IMR-90 (cell line): ENCODE results near the gene AKAP6. TPM values are rescaled to one million over a fixed set of nuclear protein-coding genes. Genes with fewer than 3 reads are reported as not detected.

Source experiments
- ATAC-seq: fragments of 200-7000 bp; cut with Tn5 transposase; 2 replicates; pipeline ENCODE4 v1.9.1; 2020; ENCODE audit warnings: low read depth, mild to moderate bottlenecking, moderate library complexity
- BruUV-seq: library from RNA; stranded (reverse); fragments of 400-500 nt; replicated peaks from 2 replicates; lab custom pipeline; 2021; lab: Mats Ljungman, UMichigan
- CTCF ChIA-PET: fragments of 300-600 bp; formaldehyde crosslinking; extraction: SDS; loops from one replicate; lab custom pipeline; 2021; ENCODE audit warnings: antibody characterized with exemption; lab: Yijun Ruan, JAX
- POLR2A ChIA-PET: fragments of 300-600 bp; sonication (Branson Sonifier 250); formaldehyde crosslinking; loops from one replicate; lab custom pipeline; 2022; ENCODE audit warnings: antibody characterized with exemption; ENCODE audit not compliant: unreplicated experiment; lab: Charles Lee
- DNase-seq: peaks from one replicate; pipeline ENCODE4 v3.0.0; 2013
- H2AFZ ChIP-seq: replicated peaks from 2 replicates; pipeline ENCODE3; 2013; ENCODE audit warnings: low read length, mild to moderate bottlenecking; ENCODE audit not compliant: poor library complexity
- H2AK5ac ChIP-seq: 2 replicates; pipeline ENCODE4 v1.6.1; 2013; ENCODE audit warnings: low read depth, low read length, inconsistent platforms
- H2AK9ac ChIP-seq: replicated peaks from 2 replicates; pipeline ENCODE3; 2013; ENCODE audit warnings: mild to moderate bottlenecking, low read depth, low read length, moderate library complexity; ENCODE audit not compliant: poor library complexity
- H2BK120ac ChIP-seq: 2 replicates; pipeline ENCODE4 v1.6.1; 2013; ENCODE audit warnings: low read depth, low read length, inconsistent platforms
- H2BK15ac ChIP-seq: 3 replicates; pipeline ENCODE4 v1.6.1; 2013; ENCODE audit warnings: low read depth, low read length, inconsistent platforms
- H2BK20ac ChIP-seq: 2 replicates; pipeline ENCODE4 v1.6.1; 2013; ENCODE audit warnings: low read depth, mild to moderate bottlenecking, inconsistent platforms, low read length, moderate library complexity
- H2BK5ac ChIP-seq: 2 replicates; pipeline ENCODE4 v1.6.1; 2013; ENCODE audit warnings: mild to moderate bottlenecking, low read depth, low read length, inconsistent platforms; ENCODE audit not compliant: poor library complexity, severe bottlenecking
- H3K14ac ChIP-seq: replicated peaks from 2 replicates; pipeline ENCODE4 v1.6.1; 2013; ENCODE audit warnings: low read depth, low read length, inconsistent platforms
- H3K18ac ChIP-seq: 2 replicates; pipeline ENCODE4 v1.6.1; 2013; ENCODE audit warnings: low read depth, low read length, control low read depth
- H3K23ac ChIP-seq: 2 replicates; pipeline ENCODE4 v1.6.1; 2013; ENCODE audit warnings: low read depth, low read length, inconsistent platforms
- H3K27ac ChIP-seq: 2 replicates; pipeline ENCODE4 v1.5.1; 2013; ENCODE audit warnings: mild to moderate bottlenecking, control low read depth, low read length; ENCODE audit not compliant: insufficient read depth
- H3K27me3 ChIP-seq: 2 replicates; pipeline ENCODE4 v1.6.1; 2013; ENCODE audit warnings: low read length; ENCODE audit not compliant: control insufficient read depth, insufficient read depth
- H3K36me3 ChIP-seq: 2 replicates; pipeline ENCODE4 v1.6.1; 2013; ENCODE audit warnings: low read length, mixed read lengths; ENCODE audit not compliant: control insufficient read depth, insufficient read depth
- H3K4ac ChIP-seq: 2 replicates; pipeline ENCODE4 v1.6.1; 2013; ENCODE audit warnings: low read depth, low read length, inconsistent platforms
- H3K4me1 ChIP-seq: 2 replicates; pipeline ENCODE4 v1.6.1; 2013; ENCODE audit warnings: low read length, mixed read lengths; ENCODE audit not compliant: control insufficient read depth, insufficient read depth
- H3K4me2 ChIP-seq: 2 replicates; pipeline ENCODE4 v1.6.1; 2013; ENCODE audit warnings: low read depth, mild to moderate bottlenecking, control low read depth, low read length, moderate library complexity
- H3K4me3 ChIP-seq: 2 replicates; pipeline ENCODE4 v1.5.1; 2013; ENCODE audit warnings: low read depth, mild to moderate bottlenecking, control low read depth, low read length, moderate library complexity; ENCODE audit not compliant: insufficient read depth
- H3K56ac ChIP-seq: 2 replicates; pipeline ENCODE4 v1.6.1; 2013; ENCODE audit warnings: low read length, inconsistent platforms; ENCODE audit not compliant: insufficient read depth; ENCODE audit errors: extremely low read depth
- H3K79me1 ChIP-seq, 2 experiments: 2 replicates each; pipeline ENCODE4 v1.6.1; 2013; ENCODE audit warnings: low read length in 2 of 2, inconsistent platforms in 1 of 2, low read depth in 1 of 2
- H3K9ac ChIP-seq: 2 replicates; pipeline ENCODE4 v1.6.1; 2013; ENCODE audit warnings: low read depth, low read length, control low read depth
- H3K9me1 ChIP-seq: 2 replicates; pipeline ENCODE4 v1.6.1; 2013; ENCODE audit warnings: low read length, inconsistent platforms; ENCODE audit not compliant: insufficient read depth
- H3K9me3 ChIP-seq: 2 replicates; pipeline ENCODE4 v1.6.1; 2013; ENCODE audit warnings: low read length; ENCODE audit not compliant: control insufficient read depth, insufficient read depth
- H4K20me1 ChIP-seq: 2 replicates; pipeline ENCODE4 v1.6.1; 2013; ENCODE audit warnings: low read length, inconsistent platforms; ENCODE audit not compliant: insufficient read depth
- H4K5ac ChIP-seq: 2 replicates; pipeline ENCODE4 v1.6.1; 2013; ENCODE audit warnings: mild to moderate bottlenecking, low read depth, low read length, control low read depth
- H4K8ac ChIP-seq, 2 experiments: 2 replicates each; pipeline ENCODE4 v1.6.1; 2013; ENCODE audit warnings: low read depth in 2 of 2, low read length in 2 of 2, control low read depth in 1 of 2, inconsistent platforms in 1 of 2
- H4K91ac ChIP-seq: 2 replicates; pipeline ENCODE4 v1.6.1; 2013; ENCODE audit warnings: low read depth, low read length, inconsistent platforms; ENCODE audit not compliant: insufficient read depth
- BHLHE40 ChIP-seq: fragments of 150-350 bp; IDR thresholded peaks from 2 replicates; pipeline ENCODE4 v1.6.1; 2016; ENCODE audit warnings: mild to moderate bottlenecking, low read depth, low read length
- CEBPB ChIP-seq: IDR thresholded peaks from 2 replicates; pipeline ENCODE4 v1.6.1; 2012; ENCODE audit warnings: low read depth, low read length, improper control_type of control experiment
- FOS ChIP-seq: fragments of 150-350 bp; IDR thresholded peaks from 2 replicates; pipeline ENCODE4 v1.6.1; 2016; ENCODE audit warnings: low read depth, low read length
- MAFK ChIP-seq: IDR thresholded peaks from 2 replicates; pipeline ENCODE4 v1.6.1; 2012; ENCODE audit warnings: low read depth, low read length, improper control_type of control experiment
- MAZ ChIP-seq: IDR thresholded peaks from 2 replicates; pipeline ENCODE4 v1.6.1; 2012; ENCODE audit warnings: low read depth, mild to moderate bottlenecking, low read length, improper control_type of control experiment, moderate library complexity, borderline replicate concordance
- MXI1 ChIP-seq: IDR thresholded peaks from 2 replicates; pipeline ENCODE4 v1.6.1; 2012; ENCODE audit warnings: low read depth, mild to moderate bottlenecking, low read length, moderate library complexity, borderline replicate concordance
- NFE2L2 ChIP-seq: fragments of 150-350 bp; IDR thresholded peaks from 2 replicates; pipeline ENCODE4 v1.6.1; 2016; ENCODE audit warnings: low read depth, mild to moderate bottlenecking, low read length
- POLR2A ChIP-seq: IDR thresholded peaks from 2 replicates; pipeline ENCODE4 v1.6.1; 2012; ENCODE audit warnings: mild to moderate bottlenecking, low read depth, low read length
- RAD21 ChIP-seq: IDR thresholded peaks from 2 replicates; pipeline ENCODE4 v1.6.1; 2012; ENCODE audit warnings: low read length, improper control_type of control experiment
- RCOR1 ChIP-seq: IDR thresholded peaks from 2 replicates; pipeline ENCODE4 v1.6.1; 2012; ENCODE audit warnings: mild to moderate bottlenecking, low read length, improper control_type of control experiment; ENCODE audit not compliant: insufficient replicate concordance
- RFX5 ChIP-seq: IDR thresholded peaks from 2 replicates; pipeline ENCODE4 v1.8.0; 2012; ENCODE audit warnings: low read depth, mild to moderate bottlenecking, low read length, moderate library complexity
- SMC3 ChIP-seq: fragments of 150-350 bp; IDR thresholded peaks from 2 replicates; pipeline ENCODE4 v1.6.1; 2016; ENCODE audit warnings: low read depth, mild to moderate bottlenecking, antibody characterized with exemption, low read length, moderate library complexity
- USF2 ChIP-seq: fragments of 150-350 bp; IDR thresholded peaks from 2 replicates; pipeline ENCODE4 v1.6.1; 2017; ENCODE audit warnings: mild to moderate bottlenecking, antibody characterized with exemption, low read length, low read depth
- WGBS, 2 experiments: methylation state at CpG; one replicate each; pipeline versions ENCODE4 v1.1.5 to v1.1.7; 2013; ENCODE audit warnings: missing lambda C conversion rate in 2 of 2; ENCODE audit not compliant: insufficient read length in 1 of 2; ENCODE audit errors: extremely low coverage in 2 of 2; 5-methylcytosine and 5-hydroxymethylcytosine counted together
- dilution Hi-C: fragments of 300-500 bp; cut with HindIII; formaldehyde crosslinking; loops from one replicate; pipeline ENCODE4 v1.14.3; 2018; ENCODE audit warnings: low sequenced_read_pairs; ENCODE audit not compliant: unreplicated experiment
- in situ Hi-C: fragments of 300-500 bp; cut with MboI; formaldehyde crosslinking; loops from 3 replicates; pipeline ENCODE4 v1.14.3; 2019; ENCODE audit warnings: low sequenced_read_pairs, inconsistent platforms, mixed read lengths
- intact Hi-C: fragments of 100-400 bp; cut with micrococcal nuclease; formaldehyde crosslinking; loops from 2 replicates; pipeline ENCODE4 v1.10.0; 2022
- polyA plus RNA-seq, 3 experiments: library from polyadenylated mRNA; depleted of rRNA; stranded (reverse); fragments of >200 nt; gene quantifications; 2 replicates each; pipeline ENCODE4 v1.2.3, GENCODE V29; 2012; ENCODE audit warnings: low replicate concordance in 1 of 3
- total RNA-seq: library from RNA; depleted of rRNA; stranded (reverse); fragments of >200 nt; gene quantifications from 2 replicates; pipeline ENCODE4 v1.2.3, GENCODE V29; 2012
- TF ChIP-seq, protein P1 (sequence below): conservative IDR thresholded peaks from 2 replicates; pipeline ENCODE4 v1.5.1; 2012; ENCODE audit warnings: mild to moderate bottlenecking, low read depth, low read length, improper control_type of control experiment
- TF ChIP-seq, protein P2 (sequence below): fragments of 150-350 bp; IDR thresholded peaks from 2 replicates; pipeline ENCODE4 v1.6.1; 2016; ENCODE audit warnings: low read depth, mild to moderate bottlenecking, low read length, moderate library complexity, borderline replicate concordance

The AKAP6 gene
- total and polyA plus RNA-seq, 2 of the 4 experiments (the other 2 are of a cell fraction) = 0.22 to 1.6 TPM

GRCh38 chr14:32381869-32382268 is 52.8 kb downstream of the AKAP6 start:
- Histone ChIP-seq H2BK15ac (no peak overlapping the region), H3K14ac (no peak overlapping the region), H3K9me3 (no peaks in the 10 kb centered on the region), H2AK5ac (no peak overlapping the region), H2BK5ac (no peak overlapping the region), H3K27me3 (peaks cover 2% of the 10 kb centered on the region; the same call in 1 of the 2 replicates), H3K9me1 (no peaks in the 10 kb centered on the region), H3K9ac (no peak overlapping the region), H3K79me1 (no peaks in the 10 kb centered on the region), H3K4me2 (no peak overlapping the region), H2BK20ac (no peak overlapping the region), H4K5ac (no peak overlapping the region), H3K56ac (no peak overlapping the region), H3K4me3 (no peak overlapping the region), H4K8ac (no peak overlapping the region), H4K91ac (no peak overlapping the region), H2BK120ac (no peak overlapping the region), H3K18ac (no peak overlapping the region), H2AFZ (no peak overlapping the region), H3K36me3 (no peaks in the 10 kb centered on the region), H4K20me1 (no peaks in the 10 kb centered on the region), H2AK9ac (no peak overlapping the region), H3K4ac (no peak overlapping the region), H3K27ac (no peak overlapping the region), H3K23ac (no peak overlapping the region), H3K4me1 (no peaks in the 10 kb centered on the region)
- no CpG with 5 or more reads among the region's 2 CpGs for WGBS, 2 experiments
- TF ChIP-seq CEBPB = no peak
- TF ChIP-seq, protein P1, sequence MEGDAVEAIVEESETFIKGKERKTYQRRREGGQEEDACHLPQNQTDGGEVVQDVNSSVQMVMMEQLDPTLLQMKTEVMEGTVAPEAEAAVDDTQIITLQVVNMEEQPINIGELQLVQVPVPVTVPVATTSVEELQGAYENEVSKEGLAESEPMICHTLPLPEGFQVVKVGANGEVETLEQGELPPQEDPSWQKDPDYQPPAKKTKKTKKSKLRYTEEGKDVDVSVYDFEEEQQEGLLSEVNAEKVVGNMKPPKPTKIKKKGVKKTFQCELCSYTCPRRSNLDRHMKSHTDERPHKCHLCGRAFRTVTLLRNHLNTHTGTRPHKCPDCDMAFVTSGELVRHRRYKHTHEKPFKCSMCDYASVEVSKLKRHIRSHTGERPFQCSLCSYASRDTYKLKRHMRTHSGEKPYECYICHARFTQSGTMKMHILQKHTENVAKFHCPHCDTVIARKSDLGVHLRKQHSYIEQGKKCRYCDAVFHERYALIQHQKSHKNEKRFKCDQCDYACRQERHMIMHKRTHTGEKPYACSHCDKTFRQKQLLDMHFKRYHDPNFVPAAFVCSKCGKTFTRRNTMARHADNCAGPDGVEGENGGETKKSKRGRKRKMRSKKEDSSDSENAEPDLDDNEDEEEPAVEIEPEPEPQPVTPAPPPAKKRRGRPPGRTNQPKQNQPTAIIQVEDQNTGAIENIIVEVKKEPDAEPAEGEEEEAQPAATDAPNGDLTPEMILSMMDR = no peak
- no peak for TF ChIP-seq SMC3
- no peak for TF ChIP-seq NFE2L2
- TF ChIP-seq RFX5 = no peak
- TF ChIP-seq, protein P2, sequence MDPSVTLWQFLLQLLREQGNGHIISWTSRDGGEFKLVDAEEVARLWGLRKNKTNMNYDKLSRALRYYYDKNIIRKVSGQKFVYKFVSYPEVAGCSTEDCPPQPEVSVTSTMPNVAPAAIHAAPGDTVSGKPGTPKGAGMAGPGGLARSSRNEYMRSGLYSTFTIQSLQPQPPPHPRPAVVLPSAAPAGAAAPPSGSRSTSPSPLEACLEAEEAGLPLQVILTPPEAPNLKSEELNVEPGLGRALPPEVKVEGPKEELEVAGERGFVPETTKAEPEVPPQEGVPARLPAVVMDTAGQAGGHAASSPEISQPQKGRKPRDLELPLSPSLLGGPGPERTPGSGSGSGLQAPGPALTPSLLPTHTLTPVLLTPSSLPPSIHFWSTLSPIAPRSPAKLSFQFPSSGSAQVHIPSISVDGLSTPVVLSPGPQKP = no peak
- no peak for TF ChIP-seq FOS
- TF ChIP-seq MAZ = no peak
- TF ChIP-seq RCOR1 = no peak
- TF ChIP-seq MAFK = no peak
- no peak for TF ChIP-seq BHLHE40
- no peak for TF ChIP-seq MXI1
- TF ChIP-seq POLR2A = no peak
- no peak for TF ChIP-seq USF2
- TF ChIP-seq RAD21 = no peak
- POLR2A ChIA-PET = no interaction called here
- CTCF ChIA-PET = interaction anchor here (0.6 kb wide), 1 partner anchor 45 kb away, joined by 3 read pairs; no protein-coding TSS in a partner anchor
- BruUV-seq = no TSS peak
- intact Hi-C loops (no loop called here), in situ Hi-C loops (no loop called here), dilution Hi-C loops (no loop called here)
- DNase-seq = no peak
- ATAC-seq = no peak
